NCI-H345 treated with DMSO at 0.1 percent for 48 hours (cell line): ENCODE data around the gene KHDRBS1.
"Not testable (repeated sequence)": the region's sequence is repeated elsewhere in the genome, so short reads cannot be mapped to it uniquely, and the experiment has no call there.

ENCODE experiments used
- DNase-seq: peaks from one replicate; lab custom pipeline; 2025; ENCODE audit not compliant: unreplicated experiment; lab: John Stamatoyannopoulos, UW

Gene KHDRBS1

DNA sequence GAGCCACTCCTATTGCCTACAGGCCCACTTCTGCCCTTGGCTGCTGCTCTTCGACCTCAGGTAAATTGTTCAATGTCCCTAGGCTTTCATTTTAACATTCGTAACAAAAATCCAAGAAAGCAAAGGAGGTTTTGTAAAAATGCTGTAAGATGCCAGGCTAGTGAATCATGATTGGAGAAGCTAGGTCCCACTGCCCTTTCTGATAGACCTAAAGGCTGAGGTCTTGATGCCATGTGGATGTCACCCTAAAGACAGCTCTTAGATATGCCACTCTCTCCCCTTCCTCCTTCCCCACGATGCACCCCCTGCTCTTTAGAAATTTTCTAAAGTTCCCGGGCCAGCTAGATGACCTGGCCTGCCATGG, 49.2 kb downstream of the KHDRBS1 start:
- no peak for DNase-seq

DNA sequence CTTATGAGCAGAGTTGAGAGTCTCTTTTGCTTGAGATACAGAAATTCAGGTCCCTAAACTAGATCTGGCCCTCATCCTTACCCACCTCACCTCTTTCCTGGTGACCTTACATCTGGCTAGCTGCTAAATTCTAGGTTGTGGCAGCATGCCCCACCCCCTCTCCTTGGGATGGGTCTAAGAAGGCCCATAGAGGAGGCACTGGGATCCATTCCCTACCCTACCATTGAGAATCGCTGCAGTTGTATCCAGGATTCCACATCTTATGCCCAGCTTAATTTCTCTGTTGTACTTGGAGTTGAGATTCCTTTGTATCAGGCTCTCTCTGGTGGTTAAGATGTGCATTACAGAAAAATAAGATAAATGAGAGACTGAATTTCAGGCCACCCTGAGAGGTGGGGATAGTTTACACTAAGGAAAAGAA, 49.6 kb downstream of the KHDRBS1 start:
- DNase-seq: peak; percentile 44

DNA sequence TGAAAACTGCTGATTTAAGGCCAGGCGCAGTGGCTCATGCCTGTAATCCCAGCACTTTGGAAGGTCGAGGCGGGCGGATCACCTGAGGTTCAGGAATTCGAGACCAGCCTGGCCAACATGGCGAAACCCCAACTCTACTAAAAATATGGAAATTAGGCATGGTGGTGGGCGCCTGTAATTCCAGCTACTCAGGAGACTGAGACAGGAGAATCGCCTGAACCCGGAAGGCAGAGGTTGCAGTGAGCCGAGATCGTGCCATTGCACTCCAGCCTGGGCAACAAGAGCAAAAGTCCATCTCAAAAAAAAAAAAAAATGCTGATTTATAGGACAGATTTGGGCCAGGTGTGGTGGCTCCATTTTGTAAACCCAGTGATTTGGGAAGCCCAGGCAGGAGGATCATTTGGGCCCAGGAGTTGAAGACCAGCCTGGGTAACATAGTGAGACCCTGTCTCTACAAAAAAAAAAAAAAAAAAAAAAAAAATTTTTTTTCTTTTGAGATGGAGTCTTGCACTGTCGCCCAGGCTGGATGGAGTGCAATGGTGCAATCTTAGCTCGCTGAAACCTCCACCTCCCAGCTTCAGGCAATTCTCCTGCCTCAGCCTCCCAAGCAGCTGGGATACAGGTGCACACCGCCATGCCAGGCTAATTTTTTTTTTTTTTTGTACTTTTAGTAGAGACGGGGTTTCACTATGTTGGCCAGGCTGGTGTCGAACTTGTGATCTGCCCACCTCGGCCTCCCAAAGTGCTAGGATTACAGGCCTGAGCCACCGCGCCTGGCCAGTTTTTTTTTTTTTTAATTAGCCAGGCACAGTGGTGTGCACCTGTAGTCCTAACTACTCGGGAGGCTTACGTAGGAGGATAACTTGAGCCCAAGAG, 52.2 kb downstream of the KHDRBS1 start:
- not testable (repeated sequence) for DNase-seq

DNA sequence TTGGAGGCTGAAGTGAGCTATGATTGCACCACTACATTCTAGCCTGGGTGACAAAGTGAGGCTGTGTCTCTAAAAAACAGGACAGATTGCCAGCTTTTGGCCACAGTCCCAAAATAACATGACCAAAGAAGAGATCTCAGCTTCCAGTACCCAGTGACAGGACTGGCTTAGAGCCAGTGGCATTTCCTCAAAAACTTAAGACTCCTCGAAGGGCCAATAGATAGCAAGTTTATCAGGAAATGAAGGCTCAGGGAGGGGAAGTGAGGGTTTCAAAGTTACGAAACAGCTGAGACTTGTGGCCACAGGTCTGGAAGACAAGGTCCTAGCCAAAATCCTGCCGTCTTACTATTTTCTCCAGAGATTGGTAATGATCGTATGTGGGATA, 52.8 kb downstream of the KHDRBS1 start:
- no peak for DNase-seq

DNA sequence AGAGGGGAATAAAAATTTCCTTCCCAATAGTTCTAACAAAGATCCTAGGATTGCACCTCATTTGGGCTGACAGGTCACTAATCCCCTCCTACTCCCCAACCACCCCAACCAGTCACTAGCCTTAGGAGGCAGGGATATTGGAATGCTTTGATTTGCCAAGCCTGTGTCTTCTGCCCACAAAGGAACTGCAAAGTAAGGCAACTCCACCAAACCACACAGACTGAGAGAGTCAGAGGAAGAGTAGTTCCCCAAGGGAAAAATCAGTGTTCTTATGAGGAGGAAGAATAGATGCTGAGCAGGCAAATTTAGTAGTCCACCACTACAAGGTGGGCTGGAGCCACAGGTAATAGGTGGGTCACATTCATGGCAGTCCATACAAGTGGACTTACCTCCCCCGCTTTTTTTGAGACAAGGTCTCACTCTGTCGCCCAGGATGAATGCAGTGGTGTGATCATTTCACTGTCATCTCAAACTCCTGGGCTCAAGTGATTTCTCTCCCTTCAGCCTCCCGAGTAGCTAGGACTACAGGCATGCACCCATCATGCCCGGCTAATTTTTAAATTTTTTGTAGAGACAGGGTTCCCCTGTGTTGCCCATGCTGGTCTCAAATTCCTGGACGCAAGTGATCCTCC, 55.4 kb downstream of the KHDRBS1 start:
- no peak for DNase-seq

DNA sequence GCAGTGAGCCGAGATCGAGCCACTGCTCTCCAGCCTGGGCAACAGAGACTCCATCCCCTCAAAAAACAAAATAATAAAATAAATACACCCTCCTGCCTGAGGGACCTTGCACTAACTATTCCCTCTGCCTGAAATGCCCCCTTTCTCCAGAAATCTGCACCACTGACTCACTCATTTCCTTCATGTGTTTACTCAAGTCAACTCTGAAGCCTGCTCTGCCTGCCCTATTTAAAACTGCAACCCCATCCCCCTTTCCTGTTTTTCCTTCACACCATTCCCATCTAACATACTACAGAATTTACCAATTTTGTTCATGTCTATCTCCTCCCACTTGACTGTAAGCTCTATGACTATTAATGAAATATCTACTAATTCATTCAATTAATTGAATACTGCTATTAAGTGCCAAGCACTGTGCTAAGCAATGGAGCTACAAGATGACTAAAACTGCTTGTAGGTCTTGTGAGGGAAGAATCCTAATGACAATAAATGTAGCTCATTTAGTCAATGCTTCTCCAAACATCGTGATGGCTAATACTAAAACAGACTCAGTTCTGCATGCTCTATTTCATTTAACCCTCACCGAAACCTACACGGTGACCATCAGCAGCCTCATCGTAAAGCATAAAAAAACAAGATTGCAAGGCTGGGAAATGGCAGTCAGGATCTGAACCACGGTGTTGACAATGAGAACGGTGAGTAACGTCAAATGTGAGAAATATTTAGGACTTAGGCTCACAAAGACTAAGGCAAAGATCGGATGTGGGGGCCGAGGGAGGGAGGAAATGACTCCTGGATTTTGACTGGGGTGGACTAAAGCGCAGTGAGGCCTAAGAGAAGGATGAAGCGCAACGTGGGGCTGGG, 58.3 kb downstream of the KHDRBS1 start:
- DNase-seq: peak; percentile 54

DNA sequence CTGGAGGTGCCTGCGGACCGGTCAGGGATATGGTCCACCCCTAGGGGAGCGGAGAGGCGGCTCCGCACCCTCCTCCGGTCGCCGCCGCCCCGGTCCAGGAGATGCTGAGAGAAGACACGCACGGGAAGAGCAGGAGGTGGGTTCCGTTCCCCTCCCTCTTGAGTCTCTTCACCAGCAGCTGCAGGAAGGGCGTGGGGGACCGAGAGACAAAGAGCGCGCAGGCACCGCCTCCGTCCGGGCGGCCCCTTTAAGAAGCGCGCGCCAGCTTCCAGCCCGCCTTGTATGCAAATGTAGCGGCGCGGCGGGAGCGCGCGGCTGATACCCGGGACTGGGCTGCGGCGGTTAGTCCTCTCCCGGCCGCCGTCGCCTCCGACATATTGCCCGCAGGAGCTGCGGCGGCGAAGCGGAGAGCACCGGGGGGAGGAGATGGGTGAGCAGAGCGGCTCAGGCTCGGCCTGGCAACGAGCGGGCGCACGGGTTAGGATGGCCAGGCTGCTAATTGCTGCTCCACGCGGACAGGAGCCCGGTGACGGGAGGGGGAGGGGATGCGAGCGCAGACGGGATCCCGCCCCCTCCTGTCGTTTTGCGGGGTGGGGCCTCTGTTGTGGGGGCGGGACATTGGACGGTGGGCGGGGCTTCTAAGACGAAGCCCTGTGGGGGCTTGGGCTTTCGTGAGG, 59.1 kb downstream of the KHDRBS1 start, which contains the start of gene TMEM39B:
Gene TMEM39B, plus strand, starts transcription at position 318 of the 677 bp plus-strand sequence. Its CDS starts 109 bp downstream, at position 427.
- peak; percentile 93 for DNase-seq

DNA sequence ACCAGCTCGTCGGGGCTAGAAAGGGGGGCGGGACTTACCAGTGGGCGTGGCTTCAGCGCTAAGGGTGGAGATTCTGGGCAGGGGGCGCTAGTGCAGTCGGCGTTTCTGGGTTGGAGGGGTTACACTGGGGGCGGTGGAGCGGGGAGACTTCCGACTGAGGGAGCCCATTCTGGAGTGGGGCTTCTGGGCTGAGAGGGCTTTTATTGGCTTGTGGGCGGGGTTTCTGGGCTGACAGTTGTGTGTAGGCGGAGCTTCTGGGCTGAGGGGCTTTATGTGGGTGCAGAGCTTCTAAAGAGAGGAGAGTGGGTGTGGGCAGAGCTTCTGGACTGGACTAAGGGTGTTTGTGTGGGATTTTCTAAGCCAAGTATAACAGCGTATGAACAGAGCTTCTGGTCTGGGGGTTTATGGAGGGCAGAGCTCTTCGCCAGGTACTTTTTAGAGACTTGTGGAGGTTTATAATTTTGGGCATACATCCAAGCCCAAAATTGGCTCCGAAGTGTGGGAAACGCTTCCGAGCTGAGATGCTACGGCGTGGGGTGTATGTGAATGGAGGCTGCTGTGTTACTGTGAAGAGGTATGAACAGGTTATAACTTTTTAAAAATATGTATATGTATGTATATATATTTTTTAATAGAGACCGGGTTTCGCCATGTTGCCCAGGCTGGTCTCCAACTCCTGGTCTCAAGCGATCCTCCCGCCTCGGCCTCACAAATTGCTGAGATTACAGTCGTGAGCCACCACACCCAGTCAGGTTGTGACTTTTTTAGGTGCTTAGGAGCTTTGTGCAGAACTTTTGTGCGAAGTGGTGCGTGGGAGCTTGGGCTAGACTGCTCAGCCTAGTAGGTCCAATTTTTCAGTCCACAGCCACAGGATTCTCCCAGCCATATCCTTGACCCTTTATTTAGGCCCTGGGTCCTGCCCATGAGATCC, 59.9 kb downstream of the KHDRBS1 start:
- DNase-seq: peak; percentile 82

DNA sequence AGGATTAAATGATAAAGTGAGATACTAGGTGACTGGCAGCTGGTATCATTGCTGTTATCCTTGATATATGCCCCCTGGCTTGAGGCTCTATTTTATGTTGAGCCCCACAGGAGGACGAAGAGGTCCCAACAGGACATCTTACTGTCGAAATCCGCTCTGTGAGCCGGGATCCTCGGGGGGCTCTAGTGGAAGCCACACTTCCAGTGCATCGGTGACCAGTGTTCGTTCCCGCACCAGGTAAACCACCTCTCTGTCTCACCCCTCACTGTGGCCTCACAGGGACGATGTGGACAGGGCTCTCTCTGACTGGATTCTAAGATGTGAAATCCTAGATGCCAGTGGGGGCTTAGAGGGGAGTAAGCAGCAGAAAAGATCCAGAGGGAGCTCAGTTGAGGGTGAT, 61.2 kb downstream of the KHDRBS1 start:
- no peak for DNase-seq

DNA sequence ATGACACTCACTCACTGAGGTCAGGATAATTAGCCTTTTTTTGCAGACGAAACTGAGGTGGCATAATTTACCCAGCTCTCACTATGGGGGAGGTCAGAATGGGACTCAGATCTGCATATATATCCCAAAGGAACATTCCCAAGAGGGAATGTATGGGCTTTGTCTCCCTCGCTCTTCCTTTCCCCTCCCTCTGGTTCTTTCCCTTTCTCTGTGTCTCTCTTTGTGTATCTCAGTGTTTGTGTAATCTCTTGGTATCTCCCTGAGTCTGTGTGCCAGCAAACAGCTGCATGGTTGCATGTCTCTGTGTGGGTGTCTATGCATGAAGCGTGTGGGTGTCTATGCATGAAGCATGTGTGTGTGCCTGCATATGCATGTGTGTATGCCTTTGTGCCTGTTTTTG, 63.8 kb downstream of the KHDRBS1 start:
- no peak for DNase-seq

DNA sequence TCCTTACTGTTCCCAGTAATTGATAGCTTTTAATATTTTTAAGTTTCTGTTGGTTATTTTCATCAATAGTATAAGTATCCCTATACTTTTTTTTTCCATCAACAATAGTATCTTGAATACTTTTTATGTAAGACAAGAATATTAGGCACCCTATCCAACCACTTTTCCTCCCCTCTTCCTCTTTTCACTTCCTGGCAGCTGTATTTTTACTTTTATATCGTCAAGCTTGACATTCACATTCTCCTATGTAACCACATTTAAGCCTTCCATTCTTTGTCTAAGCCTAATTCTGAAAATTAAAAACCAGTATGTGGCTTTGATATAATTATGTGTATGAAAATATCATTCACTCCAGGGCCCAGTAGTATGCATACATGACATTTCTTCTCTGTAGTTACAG, 68.4 kb downstream of the KHDRBS1 start:
- DNase-seq: no peak

DNA sequence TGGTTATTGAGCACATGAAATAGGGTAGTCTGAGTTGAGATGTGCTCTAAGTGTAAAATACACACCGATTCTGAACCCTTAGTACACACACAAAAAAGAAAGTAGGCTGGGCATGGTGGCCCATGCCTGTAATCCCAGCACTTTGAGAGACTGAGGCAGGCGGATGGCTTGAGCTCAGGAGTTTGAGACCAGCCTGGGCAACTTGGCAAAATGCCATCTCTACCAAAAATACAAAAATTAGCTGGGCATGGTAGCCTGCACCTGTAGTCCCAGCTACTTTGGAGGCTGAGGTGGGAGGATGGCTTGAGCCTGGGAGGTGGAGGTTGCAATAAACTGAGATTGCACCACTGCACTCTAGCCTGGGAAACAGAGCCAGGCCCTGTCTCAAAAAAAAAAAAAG, 72.7 kb downstream of the KHDRBS1 start:
- not testable (repeated sequence) for DNase-seq

DNA sequence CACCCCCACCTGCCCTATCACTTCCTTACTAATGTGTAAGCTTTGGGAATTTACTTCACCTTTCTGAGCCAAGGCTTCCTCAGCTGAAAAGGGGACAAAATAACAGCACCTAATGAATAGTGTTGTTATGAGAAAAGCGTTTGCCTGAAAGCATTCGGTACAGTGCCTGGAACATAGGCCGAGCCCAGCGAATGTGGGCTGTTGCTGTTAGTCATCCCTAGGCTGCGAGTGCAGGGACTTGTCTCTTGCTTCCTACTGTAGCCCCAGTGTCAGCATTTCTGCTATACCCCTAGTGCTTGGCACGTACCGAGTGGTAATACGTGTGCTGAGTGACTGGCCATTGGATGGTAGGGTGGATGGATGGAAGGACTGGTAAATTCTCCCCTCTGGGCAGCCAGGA, 77.5 kb downstream of the KHDRBS1 start:
- DNase-seq: no peak

DNA sequence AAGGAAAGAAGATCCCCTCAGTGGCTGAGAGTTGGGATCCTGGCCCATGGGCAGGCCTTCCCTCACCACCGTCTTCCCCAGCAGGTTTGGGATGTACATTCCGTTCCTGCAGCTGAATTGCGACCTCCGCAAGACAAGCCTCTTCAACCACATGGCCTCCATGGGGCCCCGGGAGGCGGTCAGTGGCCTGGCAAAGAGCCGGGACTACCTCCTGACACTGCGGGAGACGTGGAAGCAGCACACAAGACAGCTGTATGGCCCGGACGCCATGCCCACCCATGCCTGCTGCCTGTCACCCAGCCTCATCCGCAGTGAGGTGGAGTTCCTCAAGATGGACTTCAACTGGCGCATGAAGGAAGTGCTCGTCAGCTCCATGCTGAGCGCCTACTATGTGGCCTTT, 77.9 kb downstream of the KHDRBS1 start:
- no peak for DNase-seq
